ENCODE measurements around the gene TENM3.

DNA sequence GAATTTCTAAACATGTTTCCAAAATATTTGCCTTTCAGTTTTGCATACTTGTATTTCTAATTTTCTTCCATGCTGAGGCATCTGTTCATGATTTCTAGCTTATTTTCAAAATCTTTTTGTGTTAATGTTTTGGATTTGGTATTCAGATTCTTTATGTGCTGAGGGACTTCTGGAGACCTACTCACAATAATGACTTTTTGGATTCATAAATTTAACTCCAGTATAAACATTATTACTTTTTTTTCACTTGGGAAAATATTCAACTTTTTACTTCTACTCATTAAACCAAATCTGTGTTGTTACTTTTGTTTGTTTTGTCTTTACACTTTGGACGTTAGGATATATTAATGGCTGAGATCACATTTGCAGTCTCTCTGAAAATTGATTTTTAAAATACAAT lies 183.7 kb downstream of the TENM3 start:
- no peak for TF ChIP-seq CTCF (IDR thresholded peaks at IDR 0.05; ENCODE audit: low read length)
- TF ChIP-seq EZH2 (IDR thresholded peaks at IDR 0.05; ENCODE audit: borderline replicate concordance, low read length), result no peak
